GM19023 (cell line): ENCODE measurements around the gene VEZT.
"Not testable (repeated sequence)": the region's sequence is repeated elsewhere in the genome, so short reads cannot be mapped to it uniquely, and the experiment has no call there.

Experiments
- ATAC-seq: cut with Tn5 transposase; IDR thresholded peaks from one replicate; pipeline ENCODE4 v1.9.1; 2021; ENCODE audit warnings: mild to moderate bottlenecking, moderate library complexity; ENCODE audit not compliant: unreplicated experiment

Gene VEZT

DNA sequence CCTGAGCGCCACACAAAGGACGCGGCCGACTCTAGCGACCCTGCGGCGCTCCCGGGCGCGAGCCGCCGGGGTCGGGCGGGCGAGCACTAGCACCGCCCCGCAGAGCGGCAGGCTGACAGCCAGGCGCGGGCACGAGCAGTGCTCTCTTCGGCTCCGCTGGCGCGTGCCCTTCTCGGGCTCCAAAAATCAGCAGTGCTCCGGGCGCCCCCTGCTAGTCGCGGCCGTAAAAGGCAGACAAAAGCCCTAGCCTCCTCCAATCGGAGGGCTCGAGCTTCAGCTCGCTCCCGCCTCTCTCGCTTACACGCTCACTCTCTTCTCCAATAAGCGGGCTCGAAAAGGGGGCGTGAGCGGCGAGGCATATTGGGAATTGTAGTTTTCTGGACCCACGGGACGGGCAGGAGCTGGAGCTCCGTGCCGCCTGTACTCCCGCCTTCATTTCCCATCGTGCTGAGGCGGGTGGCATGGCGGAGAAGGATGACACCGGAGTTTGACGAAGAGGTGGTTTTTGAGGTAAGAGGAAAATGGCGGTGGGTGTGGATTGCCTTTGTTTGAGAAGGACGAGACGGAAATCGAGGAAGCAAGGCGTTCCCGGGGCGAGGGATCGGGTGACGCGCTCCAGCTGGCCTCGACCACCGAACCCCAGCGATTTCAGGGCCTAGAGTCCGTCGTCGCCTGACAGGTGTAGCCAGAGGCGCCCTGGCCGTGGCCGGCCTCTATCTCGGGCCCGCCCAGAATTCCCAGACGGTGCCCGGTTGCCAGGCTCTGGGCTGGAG lies at the start of gene VEZT, which contains the start of gene FGD6:
VEZT (plus strand) TSS at position 431 of the 773 bp plus-strand sequence; CDS start at position 475, 44 bp downstream.
FGD6 (minus strand) TSS at position 91 of the 773 bp plus-strand sequence. CDS start 227 bp downstream, outside the sequence.
- peak; percentile 93 for ATAC-seq

DNA sequence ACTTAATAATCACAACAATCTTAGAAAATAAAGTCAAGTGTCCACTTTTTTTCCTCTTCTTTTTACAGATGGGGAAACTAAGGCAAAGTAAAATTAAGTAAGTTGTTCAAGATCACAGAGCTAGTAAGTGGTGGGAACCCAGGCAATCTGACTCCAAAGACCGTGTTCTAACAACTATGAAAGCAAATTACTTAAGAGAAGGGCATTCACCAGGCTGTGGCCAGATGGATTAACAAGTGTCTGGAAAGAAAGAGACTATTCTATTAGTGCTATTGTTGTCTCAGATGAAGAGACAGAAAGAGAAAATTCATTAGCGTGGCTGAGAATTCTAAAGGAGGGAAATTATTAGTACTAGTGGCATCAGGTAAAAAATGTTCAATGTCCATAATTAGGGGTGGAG lies 48.9 kb upstream of the VEZT start:
- no peak for ATAC-seq

- ATAC-seq: no peak
Observed at GRCh38 chr12:95169368-95169767, 48.2 kb upstream of the VEZT start.

- ATAC-seq: no peak
Observed at GRCh38 chr12:95173392-95174251, 44.0 kb upstream of the VEZT start.

DNA sequence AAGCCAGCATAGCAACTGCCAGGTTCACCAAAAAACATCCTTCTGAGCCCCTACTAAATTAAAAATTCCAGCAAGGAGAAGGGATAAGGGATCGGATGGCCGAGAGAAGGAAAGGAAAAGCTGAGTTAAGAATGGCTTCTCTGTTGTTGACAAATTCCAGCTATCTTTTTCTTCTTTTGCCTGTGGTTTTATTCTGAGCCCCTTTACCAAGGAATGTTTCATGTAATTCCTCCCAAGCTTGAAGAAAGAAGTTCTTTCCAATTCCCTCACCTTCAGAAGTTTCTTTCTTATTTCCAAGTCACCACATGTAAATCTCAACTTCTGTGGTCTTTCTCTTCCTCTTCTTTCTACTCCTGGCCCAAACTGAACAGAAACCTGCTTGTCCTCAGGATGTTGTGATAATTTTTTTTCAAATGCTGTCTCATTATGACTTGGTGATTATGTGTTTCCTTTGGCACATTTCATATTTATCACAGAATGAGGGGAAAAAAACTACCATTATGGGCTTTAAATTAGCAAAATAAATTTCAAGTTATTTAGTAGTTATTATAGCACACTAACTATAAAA lies 40.3 kb upstream of the VEZT start:
- ATAC-seq: no peak

- no peak for ATAC-seq
Observed at GRCh38 chr12:95178136-95178535, 39.5 kb upstream of the VEZT start.

- no peak for ATAC-seq
Observed at GRCh38 chr12:95179011-95179410, 38.6 kb upstream of the VEZT start.

GRCh38 chr12:95181103-95181502 lies 36.5 kb upstream of the VEZT start:
- no peak for ATAC-seq

GRCh38 chr12:95182868-95183415 lies 34.7 kb upstream of the VEZT start:
- ATAC-seq: peak; percentile 66

- no peak for ATAC-seq
Observed at GRCh38 chr12:95184121-95184520, 33.5 kb upstream of the VEZT start.

GRCh38 chr12:95185072-95185471 lies 32.5 kb upstream of the VEZT start:
- ATAC-seq: no peak

GRCh38 chr12:95185854-95186253 lies 31.8 kb upstream of the VEZT start:
- no peak for ATAC-seq

DNA sequence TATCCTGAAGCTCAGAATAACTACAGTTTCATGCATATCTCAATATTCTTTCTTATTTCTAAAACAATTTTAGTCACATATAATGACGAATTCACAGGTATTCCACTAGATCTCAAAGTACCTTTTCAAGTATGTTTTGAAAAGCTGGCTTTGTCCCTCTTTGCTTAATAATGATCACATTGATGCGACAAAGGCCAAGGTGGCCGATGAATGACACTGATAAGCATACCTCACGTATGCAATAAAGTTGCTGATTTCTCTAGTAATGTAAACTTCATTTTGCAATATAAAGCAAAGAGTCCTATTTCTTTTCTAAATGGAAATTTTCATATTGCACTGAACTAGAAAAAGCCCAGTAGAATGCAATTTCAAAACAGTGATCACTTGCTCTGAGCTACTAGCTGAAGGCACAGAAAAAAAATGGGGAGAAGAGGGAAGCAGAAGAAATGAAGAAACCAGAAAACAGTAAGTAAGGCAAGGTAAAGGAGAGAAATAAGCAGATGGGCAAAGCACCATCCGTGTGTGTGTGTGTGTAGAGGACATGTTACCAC lies 29.7 kb upstream of the VEZT start:
- no peak for ATAC-seq

GRCh38 chr12:95191060-95191696 lies 26.4 kb upstream of the VEZT start:
- no peak for ATAC-seq

DNA sequence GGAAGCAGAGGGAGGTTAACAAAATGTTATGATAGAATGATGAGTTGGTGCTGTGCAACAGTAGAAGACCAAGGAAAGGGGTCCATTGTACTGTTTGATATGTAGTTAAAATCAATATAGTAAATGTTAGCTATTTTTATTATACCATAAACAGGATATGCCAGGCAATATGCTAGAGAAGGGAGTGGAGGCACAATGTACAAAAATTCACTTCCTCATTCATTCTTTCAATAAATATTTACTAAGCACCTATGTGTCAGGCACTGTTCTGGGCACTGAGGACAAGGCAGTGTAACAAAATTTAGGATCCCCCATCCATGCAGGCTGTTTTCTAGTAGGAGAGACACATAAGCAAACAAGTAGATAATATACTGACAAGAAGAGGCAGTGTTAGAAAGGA lies 25.3 kb upstream of the VEZT start:
- ATAC-seq: no peak

DNA sequence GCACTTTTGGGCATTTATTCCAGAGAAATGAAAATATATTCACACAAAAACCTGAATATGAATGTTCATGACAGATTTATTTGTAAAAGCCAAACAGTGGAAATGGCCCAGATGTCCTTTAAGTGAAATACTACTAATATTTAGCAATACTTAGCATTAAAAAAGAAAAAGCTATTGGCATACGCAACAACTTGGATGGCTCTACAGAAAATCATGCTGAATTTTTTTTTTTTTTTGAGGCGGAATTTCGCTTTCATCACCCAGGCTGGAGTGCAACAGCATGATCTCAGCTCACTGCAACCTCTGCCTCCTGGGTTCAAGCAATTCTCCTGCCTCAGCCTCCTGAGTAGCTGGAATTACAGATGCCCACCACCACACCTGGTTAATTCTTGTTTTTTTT lies 24.5 kb upstream of the VEZT start:
- ATAC-seq: no peak

- no peak for ATAC-seq
Observed at GRCh38 chr12:95195122-95195521, 22.5 kb upstream of the VEZT start.

GRCh38 chr12:95196875-95197569 lies 20.6 kb upstream of the VEZT start:
- not testable (repeated sequence) for ATAC-seq

DNA sequence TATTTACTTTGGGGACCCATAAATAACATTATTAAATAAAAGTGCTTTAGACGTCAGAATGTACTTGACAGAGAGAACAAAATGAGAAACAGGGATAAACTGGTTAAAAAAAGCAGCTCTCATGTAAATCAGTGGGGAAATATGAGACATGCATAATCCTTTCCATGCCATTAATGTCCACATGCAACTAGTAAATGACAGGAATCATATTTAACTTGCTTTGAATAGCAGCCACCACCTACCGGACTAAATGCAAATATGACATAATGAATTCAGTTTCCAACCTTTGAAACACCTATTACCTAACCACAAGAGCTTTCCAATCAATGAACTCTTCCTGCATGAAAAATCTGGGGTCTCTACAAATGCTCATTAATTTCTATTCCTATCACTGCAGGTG lies 20.0 kb upstream of the VEZT start:
- ATAC-seq: no peak

- no peak for ATAC-seq
Observed at GRCh38 chr12:95198914-95199313, 18.7 kb upstream of the VEZT start.
